Brain microvascular endothelial cell (primary cell): Measurements from ENCODE around the gene LRRC8E.

Source experiments
- DNase-seq: peaks from one replicate; pipeline ENCODE4 v3.0.0-alpha.2; 2020
- H3K27ac ChIP-seq: fragments of 250-450 bp; sonication (Bioruptor Pico); 2 replicates; pipeline ENCODE4 v1.5.1; 2020; ENCODE audit warnings: mild to moderate bottlenecking, moderate library complexity
- H3K27me3 ChIP-seq: fragments of 250-450 bp; sonication (Bioruptor Pico); replicated peaks from 2 replicates; pipeline ENCODE4 v1.5.1; 2020; ENCODE audit warnings: mild to moderate bottlenecking
- H3K36me3 ChIP-seq: fragments of 250-450 bp; sonication (Bioruptor Pico); replicated peaks from 2 replicates; pipeline ENCODE4 v1.5.1; 2020; ENCODE audit warnings: mild to moderate bottlenecking
- H3K4me3 ChIP-seq: 2 replicates; pipeline ENCODE4 v1.5.1; 2011; ENCODE audit warnings: low read depth, mild to moderate bottlenecking, control low read depth, low read length, moderate library complexity
- CTCF ChIP-seq: IDR thresholded peaks from 2 replicates; pipeline ENCODE4 v1.5.1; 2011; ENCODE audit warnings: low read depth, mild to moderate bottlenecking, moderate library complexity, low read length, control low read depth, inconsistent platforms; ENCODE audit errors: missing control alignments
- in situ Hi-C: cut with HindIII; loops from 2 replicates; pipeline ENCODE4 v1.10.0; 2017; ENCODE audit warnings: low sequenced_read_pairs, low pct_ligation_motif_present

The LRRC8E gene

GRCh38 chr19:7848779-7849457 is 39.4 kb upstream of the LRRC8E start:
- no peak for TF ChIP-seq CTCF
- Histone ChIP-seq H3K36me3 (peaks cover 3% of the 10 kb centered on the region), H3K4me3 (no peak overlapping the region), H3K27ac (no peak overlapping the region), H3K27me3 (no peaks in the 10 kb centered on the region)
- in situ Hi-C loops, result no loop called here
- DNase-seq, result no peak

GRCh38 chr19:7849631-7849999 is 38.7 kb upstream of the LRRC8E start:
- H3K27ac ChIP-seq, result no peak overlapping the region
- no peak for TF ChIP-seq CTCF
- in situ Hi-C loops, result no loop called here
- H3K27me3 ChIP-seq, result no peaks in the 10 kb centered on the region
- H3K4me3 ChIP-seq, result no peak overlapping the region
- peaks cover 3% of the 10 kb centered on the region for H3K36me3 ChIP-seq
- no peak for DNase-seq

DNA sequence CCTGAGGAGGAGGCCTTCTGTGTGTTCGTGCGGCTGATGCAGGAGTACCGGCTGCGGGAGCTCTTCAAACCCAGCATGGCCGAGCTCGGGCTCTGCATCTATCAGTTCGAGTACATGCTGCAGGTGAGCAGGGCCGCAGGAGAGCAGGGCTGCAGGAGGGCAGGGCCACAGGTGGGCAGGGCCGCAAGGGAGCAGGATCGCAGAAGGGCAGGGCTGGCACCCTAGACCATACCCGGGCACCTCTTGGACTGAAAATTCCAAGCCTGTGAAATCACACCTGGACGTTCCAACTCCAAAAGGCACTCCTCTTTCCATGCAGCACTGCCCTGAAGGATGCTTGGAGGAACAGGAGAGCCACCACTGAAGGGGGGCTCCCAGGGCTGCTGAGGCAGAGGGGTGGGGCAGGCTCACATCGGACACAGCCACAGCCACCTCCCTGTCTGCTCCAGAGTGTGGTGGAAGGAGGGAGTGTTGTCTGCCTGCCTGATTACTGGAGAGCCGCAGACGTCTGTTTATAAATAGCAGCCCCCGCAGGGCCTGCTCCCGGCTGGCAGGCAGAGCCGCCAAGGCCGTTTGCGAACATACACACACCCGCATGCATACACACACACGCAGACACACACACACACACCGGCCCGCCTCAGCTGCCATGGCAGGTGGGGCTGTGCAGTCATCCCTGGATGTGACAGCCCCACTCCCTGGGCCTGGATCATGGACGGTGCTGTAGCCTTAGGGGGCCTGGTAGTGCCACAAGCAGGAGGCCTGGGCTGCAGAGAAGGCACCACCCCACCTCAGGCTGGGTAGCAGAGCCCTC is 38.1 kb upstream of the LRRC8E start:
- no peak for DNase-seq
- in situ Hi-C loops, result no loop called here
- H3K27me3 ChIP-seq, result no peaks in the 10 kb centered on the region
- peaks cover 3% of the 10 kb centered on the region for H3K36me3 ChIP-seq
- no peak for TF ChIP-seq CTCF
- H3K4me3 ChIP-seq, result no peak overlapping the region
- no peak overlapping the region for H3K27ac ChIP-seq

- H3K4me3 ChIP-seq, result no peak overlapping the region
- DNase-seq, result no peak
- H3K36me3 ChIP-seq, result peaks cover 3% of the 10 kb centered on the region
- no peak for TF ChIP-seq CTCF
- no peak overlapping the region for H3K27ac ChIP-seq
- in situ Hi-C loops, result no loop called here
- no peaks in the 10 kb centered on the region for H3K27me3 ChIP-seq
These were observed 37.2 kb upstream of the LRRC8E start for GRCh38 chr19:7850945-7851622.

GRCh38 chr19:7851623-7852500 is 36.4 kb upstream of the LRRC8E start:
- peaks cover 3% of the 10 kb centered on the region for H3K36me3 ChIP-seq
- H3K4me3 ChIP-seq, result no peak overlapping the region
- TF ChIP-seq CTCF, result no peak
- no peak for DNase-seq
- H3K27me3 ChIP-seq, result no peaks in the 10 kb centered on the region
- H3K27ac ChIP-seq, result no peak overlapping the region
- in situ Hi-C loops, result no loop called here
